Breast epithelium (tissue), 3 donors: ENCODE measurements around the gene ZHX3.

ENCODE experiments used
- CTCF ChIP-seq, 3 donors: fragments of 450-650 bp; IDR thresholded peaks; one replicate each; pipeline ENCODE4 v1.5.1; 2016 to 2017; ENCODE audit warnings: antibody characterized with exemption in 3 of 3, mild to moderate bottlenecking in 3 of 3, moderate library complexity in 3 of 3
- POLR2AphosphoS5 ChIP-seq, 3 donors: sonication (generic); formaldehyde crosslinking; IDR thresholded peaks; one replicate each; pipeline ENCODE4 v1.6.1; 2017; ENCODE audit warnings: antibody characterized with exemption in 3 of 3

DNA sequence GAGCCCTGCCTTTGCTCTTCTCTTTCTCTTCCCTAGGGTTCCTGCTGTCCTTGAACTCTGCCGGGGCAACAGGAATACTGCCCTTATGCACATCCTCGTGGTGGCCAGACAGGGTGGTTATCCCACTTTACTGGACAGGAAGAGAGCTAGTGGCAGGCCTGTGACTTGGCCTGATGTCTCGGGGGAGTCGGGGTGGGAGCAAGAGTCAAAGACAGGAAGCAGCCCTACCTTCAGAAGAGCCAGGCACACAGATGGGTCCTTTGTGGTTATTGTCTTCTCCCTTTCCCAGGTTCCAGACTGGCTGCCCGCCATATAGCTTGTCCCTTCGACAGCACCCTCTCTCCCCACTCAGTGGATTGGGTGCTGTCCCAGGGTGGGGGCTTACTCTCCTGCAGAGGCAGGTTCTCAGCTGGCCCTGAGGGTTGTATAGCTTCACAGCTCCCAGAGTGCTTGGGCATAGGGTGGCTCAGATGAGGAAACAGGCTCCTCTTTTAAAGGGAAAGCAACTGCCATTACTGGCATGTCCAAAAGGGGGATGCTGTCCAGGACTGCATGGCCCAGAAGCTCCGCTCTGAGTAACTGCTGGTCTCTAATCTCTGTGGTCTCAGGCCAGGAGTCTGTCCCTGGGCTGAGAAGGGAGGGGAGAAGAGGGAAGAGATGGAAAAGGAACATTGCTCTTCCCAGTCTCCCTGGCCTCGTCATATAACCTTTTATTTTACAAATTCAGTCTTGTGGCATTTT lies 162.9 kb downstream of the ZHX3 start:
- TF ChIP-seq CTCF (IDR thresholded peaks at IDR 0.05) (no peak), POLR2AphosphoS5 (IDR thresholded peaks at IDR 0.05) (no peak)
